ENCODE data around the gene SLC18B1.

The SLC18B1 gene

DNA sequence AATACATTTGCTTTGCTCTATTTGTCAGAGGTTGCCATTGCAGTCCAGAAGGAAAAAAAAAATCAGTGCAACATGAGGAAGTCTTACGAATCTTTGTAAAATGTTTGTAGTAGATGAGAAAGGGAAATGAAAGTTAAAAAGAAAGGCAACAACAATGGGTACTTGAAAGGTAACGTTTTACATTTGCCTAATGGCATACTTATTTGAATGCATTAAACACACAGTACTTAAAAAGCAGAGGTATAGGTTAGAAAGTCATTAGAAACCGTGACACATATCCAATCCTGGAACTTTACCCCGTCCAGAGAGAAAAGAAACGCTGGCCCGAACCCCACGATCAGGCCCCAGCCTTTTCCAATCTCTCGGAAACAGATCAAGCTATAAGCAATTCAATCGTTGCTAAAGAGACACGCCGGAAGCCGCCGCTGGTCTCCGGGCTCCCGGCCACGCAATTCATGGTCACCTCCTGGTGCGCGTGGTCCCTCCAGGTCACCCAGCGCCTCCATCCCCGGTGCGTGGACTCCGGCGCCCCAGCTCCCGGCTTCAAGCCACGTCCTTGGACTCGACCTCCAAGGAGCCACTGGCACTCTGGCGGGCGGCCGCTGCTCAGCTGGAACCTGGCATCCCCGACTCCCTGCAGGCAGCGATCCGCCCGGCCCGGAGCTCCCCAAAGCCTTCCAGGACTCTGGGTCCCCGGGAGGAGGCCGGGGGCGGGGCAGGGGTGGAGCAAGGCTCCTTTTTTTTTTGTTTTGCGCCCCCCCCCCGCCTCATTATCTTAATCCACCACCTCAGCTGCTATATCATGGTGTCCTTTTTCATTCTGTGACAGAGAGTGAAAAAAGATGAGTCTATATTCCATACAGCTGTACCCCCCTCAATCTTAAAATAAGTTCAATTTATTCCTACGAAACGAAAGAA is at the start of gene SLC18B1:
SLC18B1 (minus strand) TSS at position 687 of the 918 bp plus-strand sequence; CDS start at position 506, 181 bp downstream.
- peak; percentile 73 for DNase-seq

DNA sequence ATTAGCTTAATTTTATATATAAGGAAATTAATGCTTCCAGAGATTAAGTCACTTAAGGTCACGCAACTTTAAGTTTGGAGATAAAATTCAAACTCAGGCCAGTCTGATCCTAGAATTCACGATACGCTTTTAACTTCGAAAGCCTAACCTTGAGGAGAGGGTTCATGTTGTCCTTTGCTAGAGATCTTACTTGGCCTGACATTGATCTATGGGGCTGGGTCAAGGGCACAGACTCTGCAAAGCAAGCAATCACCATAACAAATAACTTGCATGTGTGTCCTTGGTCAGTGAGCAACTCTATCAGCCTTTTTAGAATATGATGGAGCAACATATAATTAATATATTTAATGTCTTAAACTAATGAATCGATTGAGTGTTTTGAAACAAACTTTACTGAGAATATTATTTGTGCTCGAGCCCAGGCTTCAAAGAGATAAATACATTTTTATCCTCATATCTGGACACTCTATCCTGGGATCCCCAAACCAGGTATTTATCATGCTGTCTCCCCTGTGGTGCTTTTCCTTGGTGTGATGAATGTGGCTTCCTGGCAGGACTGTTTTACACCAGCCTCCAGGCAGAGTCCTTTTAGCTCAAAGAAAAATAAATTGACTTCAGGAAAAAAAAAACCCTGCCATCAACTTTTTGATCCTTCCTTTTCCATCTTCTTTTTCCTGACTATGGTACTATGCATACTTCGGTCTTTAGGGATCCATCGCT is 45.0 kb upstream of the SLC18B1 start:
- DNase-seq: no peak

DNA sequence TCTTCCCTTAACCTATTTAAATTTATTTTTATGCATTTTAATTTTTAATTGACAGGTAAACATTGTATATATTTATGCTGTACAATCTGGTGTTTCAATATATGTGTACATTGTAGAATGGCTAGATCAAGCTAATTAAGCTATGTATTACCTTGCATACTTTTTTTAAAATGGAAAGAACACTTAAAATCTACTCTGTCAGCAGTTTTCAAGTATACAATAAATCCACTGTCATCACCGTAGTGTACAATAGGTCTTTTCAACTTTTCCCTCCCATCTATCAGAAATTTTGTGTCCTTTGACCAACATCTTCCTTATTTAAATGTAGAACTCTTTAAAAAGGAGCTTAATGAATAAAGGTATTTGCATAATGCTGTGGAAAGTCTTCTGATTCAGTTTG is 43.5 kb upstream of the SLC18B1 start:
- DNase-seq: no peak

DNA sequence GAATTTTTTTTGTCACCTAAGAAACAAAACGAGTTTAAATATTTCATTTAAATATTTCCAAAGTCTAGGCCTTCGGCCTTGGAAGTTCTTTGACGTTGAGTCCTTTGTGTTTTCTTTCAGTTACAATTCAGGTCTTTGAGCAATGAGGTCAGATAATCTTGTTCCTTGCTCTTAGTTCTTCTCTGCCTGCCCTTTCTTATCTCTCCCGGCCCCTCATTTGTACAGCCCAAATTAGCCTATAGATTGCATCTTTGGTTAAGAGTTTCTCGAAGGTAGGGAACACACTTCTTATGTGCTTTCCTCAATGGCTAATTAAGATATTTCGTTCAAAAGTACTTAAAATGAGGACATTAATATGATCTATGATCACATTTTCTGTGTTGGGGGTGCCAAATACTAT is 34.5 kb upstream of the SLC18B1 start:
- DNase-seq: no peak

DNA sequence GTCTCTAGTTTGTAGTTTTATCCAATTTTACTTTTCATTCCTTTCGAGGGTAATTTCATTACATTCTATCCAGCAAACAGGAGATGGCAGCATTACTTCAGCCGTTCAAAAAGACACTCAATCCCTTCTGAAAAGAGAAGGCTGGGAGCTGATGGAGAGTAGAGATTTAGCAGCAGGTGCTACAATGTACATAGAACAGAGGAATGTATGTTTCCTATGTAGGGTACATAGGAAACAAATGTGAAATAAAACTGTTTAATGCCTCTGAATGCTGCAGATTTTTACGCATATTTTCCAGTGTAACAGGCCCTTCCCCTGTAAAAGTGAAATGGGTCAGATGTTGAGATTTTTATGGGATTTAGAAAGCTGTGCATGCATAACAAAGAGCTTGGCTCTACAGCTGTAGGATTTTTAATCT is 31.9 kb upstream of the SLC18B1 start:
- no peak for DNase-seq

DNA sequence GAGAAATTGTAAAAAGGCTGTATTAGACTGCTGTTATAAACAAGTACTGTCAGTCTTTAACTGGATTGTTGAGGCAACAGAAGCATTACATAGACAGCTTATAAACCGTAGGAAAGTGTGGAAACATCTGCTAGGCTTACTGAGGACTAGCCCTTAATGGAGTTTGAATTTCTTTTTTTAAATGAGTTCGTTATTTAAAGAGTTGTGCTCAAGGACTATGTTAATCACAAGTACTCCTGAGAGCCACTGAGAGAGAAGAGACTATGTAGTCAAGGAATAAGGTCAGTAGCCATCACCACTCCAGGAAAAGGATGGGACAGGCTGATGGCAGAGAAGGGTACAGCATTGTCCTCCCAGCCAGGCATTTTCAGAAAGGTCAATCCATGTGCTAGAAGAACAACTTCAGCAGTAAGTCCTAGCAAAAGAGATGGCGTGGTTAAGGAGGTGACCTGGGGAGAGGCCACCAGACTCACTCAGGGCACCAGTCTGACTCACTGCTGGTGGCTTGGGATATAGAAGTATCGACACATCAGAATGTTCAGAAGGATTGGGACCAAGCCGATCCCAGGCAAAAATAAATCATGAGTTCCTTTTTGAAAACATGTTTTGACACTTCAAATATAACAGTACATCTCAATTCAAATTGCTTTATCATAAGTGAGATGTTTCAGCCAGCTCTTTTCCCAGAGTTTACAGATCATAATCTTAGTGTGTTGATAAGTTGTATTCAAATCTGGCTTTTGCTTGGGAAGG is 22.4 kb upstream of the SLC18B1 start:
- DNase-seq: peak; percentile 66

DNA sequence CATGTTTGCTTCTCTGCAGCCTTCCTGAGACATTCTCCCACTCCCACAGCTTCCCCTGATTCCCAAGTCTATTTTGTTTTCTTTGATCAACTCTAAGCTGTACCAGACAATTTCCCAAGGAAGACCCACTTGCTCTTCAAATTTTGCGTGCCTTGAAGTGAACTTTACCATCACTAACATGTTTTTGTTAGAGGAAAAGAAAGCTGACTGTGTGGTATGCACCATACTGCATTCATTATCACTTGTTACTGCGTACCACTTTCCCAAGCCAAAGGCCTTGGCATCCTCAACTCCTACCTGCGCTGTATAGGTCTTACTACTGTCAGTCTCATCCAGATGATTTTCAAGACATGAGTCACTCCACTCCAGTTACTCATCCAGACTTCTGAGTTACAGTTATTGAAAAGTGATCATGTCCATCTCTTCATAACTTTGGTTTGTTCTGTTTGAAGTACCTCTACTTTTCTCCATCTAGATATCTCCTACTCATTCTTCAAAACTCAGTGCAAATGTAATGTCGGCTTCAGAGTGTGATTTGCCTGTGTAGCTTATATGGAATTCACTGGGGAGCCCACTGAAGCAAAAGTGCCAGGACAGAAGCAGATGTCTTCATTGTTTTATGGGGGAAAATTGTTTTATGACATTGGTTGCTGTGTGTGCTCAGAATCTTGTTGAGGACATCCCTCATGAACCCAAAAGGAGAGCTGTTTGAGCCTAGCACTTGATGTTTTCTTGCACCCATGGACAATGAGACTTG is 21.1 kb upstream of the SLC18B1 start:
- DNase-seq: no peak

DNA sequence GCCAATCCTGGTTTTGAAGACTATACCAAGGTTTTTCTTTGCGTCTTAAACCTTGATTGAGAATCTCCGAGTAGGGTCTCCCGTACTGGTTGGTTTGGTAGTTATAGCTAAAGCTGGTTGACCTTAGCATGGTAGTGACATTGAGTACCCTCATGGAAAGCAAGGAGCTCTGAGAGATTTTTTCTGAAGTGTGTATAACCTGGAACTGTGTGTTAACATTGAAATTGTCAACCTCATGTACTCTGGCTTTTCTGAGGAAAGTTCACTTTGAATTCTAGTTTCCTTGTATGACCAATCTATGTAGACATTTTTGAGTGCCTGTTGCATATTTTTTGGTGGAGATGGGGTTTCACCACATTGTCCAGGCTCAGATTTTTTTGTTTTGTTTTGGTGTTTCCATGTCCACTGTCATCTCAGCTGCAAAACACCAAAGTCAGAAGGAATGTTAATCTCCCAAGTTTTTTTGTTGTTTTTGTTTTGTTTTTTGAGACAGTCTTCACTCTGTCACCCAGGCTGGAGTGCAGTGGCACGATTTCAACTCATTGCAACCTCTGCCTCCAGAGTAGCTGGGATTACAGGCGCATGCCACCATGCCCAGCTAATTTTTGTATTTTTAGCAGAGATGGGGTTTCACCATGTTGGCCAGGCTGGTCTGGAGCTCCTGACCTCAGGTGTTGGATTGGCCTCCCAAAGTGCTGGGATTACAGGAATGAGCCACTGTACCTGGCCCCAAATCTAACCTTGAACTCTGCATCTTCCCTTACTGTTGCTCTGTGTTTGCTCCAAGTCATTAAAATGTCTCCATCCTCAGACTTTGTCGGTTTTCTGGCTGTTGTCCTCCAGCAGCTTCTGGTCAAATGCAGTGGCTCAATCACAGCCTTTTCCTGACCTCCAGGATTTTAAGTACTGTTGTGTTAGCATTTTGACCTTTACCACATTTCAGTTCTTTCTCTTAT is 20.2 kb upstream of the SLC18B1 start:
- no peak for DNase-seq

DNA sequence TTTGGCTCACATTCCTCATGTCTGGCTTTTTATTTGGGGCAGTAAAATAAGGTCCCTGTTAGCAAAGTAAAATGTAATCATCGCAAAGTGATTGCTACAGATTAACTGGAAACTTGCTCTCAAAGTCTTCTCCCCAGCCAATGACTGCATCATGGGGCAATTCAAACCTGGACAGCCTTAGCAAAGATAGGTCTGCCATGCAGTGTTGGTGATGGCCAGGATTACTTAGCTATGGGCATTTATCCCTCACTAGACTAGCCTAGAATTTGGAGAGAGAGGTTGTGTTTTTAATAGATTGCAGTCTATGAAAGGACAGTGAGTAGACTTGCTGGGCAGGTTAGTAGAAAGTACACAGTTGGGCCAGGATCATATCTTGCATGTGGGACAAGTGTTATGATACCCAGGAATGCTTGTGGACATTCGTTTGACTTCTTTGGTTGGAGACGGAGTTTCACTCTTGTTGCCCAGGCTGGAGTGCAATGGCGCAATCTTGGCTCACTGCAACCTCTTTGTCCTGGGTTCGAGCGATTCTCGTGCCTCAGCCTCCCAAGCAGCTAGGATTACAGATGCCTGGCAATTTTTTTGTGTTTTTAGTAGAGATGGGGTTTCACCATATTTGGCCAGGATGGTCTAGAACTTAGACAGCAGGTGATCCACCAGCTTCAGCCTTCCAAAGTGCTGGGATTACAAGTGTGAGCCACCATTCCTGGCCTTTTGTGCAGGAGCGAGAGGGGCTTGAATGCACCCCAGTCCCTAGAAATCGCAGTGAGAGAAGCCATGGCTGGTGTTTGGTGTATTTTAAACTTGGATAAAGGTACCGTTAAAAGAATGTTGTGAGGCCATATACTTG is 19.3 kb upstream of the SLC18B1 start:
- no peak for DNase-seq

DNA sequence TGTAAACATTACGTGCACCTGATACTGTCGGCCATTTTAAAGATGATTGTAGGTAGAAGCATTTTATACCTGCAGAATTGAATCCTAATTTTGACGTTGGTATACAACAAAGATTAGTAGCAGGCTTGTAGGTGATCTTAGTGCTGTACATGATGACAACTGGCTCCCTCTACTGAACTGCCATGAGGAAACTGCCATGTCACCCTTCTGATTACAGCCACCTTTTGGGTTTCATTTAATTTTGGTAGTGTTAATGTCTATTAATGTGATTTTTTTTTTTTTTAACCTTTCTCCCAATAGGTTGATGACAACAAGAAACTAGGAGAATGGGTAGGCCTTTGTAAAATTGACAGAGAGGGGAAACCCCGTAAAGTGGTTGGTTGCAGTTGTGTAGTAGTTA is 18.2 kb upstream of the SLC18B1 start:
- no peak for DNase-seq

DNA sequence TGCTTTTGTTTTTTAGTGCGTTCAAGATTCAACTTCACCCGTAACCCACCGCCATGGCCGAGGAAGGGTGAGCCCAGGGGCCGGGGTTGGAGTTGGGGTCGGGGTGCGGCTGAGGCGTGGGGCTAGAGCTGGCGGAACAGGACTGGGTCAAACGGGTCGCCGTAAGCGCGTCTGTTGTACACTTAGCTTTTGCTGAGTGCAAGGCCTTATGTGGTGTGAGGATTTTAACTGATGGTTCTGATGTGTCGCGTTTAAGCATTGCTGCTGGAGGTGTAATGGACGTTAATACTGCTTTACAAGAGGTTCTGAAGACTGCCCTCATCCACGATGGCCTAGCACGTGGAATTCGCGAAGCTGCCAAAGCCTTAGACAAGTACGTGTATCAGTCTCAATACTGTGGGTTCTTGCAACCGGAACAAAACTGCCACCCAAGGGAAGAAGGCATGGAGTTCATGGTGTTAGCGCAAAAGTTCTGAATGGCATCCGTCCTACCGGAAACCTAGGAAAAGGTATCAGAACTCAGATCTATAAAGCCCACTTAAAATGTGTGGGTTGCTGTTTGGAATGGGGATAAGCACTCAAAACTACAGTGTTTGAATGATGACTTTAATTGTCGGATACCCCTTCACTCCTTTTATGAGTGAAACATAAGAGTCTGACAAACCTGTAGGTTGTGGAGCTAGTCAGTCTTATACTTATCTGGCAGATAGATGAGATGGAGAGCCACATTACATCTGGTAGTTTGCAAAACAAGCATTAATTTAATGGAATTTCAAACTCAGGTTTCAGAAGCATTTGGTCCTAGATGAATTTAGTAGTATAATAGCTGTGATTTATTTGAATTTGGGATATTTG is 16.5 kb upstream of the SLC18B1 start:
- no peak for DNase-seq

DNA sequence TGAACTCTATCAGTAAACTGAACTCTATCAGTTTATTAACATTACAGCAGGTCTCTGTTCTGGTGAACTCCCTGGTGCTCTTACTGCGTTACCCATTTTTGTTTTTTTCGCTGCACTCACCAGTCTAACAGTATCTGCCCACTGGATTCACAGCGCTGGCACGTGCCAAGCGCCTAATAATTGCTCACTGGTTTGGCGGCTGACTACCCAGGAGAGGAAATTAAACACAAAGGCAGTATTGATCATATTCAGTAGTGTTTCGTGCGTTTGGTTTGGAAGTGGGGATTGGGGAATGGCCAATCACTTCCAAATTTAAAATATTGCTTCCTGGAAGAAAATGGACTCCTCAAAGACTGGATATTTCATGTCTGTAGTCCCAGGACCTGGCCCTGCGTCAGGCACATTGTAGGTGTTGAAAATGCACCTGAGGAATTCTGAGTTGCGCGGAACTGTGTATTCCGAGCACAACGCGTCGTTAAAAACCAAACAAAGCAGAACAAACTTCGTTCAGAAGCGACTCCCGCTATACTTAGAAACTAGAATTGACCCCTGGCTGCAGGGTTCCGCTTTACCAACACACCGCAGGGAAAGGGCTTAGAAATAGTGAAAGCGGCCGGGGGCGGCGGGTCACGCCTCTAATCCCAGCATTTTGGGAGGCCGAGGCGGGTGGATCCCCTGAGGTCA is 14.9 kb upstream of the SLC18B1 start:
- peak; percentile 57 for DNase-seq

DNA sequence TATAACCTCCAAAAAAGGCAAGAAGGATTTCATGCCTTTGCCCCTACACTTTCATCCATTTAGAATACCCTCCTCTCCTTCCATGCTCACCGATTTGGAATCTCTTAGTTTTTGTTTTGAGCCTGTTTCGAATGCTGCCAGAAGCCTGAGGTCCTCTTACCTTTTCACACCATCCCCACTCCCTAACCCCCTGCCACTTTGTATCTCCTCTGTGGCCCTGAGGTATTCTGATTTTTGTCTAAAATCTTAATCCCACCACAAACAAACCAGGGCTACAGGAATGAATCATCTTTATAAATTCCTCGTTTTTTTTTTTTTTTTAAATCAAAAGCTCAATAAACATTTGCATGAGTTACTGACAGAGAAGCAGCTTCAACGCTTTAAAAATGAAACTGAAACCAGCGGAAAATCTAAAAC is 14.3 kb upstream of the SLC18B1 start:
- no peak for DNase-seq

DNA sequence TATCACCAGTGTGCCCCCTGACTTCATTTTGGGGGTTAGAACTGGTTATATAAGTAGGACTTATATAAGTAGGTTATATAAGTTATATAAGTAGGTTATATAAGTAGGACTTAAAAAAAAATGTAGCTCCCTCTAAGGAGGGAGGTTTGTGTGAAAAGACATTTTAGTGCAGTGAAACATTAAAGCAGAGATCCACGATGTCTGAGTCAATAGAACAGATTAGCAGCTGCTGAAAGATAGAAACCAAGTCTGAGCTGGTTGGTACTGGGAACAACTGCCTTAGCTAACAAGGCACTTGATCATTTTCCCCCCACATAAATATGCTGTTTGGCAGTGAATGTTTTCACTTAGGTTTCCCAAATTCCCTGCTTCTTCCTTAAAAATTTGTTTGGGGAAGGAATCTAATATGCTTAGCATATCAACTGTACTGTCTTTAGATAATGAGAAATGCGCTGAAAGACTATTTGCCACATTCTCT is 13.9 kb upstream of the SLC18B1 start:
- DNase-seq: no peak

DNA sequence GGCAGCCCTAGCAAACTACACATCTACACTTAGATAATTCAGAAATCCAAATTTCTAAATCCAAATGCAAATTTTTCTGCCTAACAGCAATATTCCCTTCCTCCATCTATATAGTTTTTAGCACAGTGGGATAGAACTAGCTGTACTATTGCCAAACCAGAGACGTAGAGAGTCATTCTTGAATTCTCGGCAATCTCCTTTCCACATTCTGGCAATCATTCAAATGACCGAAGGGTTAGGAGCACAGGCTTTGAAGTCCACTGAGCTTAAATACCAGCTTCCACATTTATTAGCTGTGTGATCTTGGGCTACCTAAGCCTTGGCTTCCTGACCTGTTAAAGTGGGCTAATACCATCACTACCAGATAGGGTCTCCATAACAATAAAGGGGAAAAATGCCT is 12.8 kb upstream of the SLC18B1 start:
- no peak for DNase-seq

DNA sequence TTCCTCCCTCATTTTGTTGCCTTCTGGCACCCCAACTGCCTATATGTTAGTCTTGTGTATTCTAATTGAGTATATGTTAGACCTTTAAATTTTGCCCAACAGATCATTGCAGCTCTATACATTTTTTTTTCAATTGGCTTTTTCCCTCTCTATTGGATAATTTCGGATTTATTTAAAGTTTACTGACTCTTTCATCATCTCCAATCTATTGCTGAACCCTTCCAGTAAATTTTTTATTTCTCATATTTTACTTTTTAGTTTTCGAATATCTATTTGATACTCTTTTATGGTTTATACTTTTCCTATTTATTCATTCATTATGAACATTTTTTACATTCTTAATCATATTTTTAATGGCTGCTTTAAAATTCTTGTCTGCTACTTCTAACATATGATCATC is 7.1 kb upstream of the SLC18B1 start:
- DNase-seq: no peak

DNA sequence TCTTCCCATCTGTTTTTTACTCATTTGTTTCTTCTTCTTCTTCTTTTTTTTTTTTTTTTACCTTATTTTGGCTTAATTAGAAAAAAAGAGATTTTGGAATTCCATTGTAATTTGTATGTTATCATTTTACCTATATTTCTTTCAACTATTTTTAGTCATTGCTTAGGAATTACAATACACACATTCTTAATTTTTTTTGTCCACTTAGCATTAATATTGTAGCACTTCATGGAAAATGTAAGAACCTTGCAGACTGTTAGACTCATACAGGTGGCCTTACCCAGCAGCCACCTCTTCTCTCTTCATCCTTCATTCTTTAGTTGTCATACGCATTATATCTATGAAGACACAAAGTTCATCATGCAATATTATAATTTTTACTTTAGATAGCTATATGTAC is 5.8 kb upstream of the SLC18B1 start:
- no peak for DNase-seq

DNA sequence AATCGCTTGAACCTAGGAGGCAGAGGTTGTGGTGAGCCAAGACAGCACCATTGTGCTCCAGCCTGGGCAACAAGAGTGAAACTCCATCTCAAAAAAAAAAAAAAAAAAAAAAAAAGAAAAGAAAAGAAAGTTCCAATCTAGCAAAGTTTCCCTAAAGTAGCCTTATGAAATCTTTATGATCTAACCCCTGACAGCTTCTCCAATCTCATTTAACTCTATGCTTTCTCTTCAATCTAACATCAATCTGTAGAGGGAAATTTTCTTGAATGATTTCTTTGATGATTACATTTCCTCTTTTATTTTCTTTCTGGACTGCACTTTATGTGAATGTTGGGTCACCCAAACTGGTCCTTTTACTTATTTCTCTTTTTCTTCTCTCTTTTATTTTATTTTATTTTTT is 2.2 kb upstream of the SLC18B1 start:
- DNase-seq: no peak
